ENCODE data around the gene DMC1. TPM values are rescaled to one million over a fixed set of nuclear protein-coding genes. Genes with fewer than 3 reads are reported as not detected.

The DMC1 gene
- total and polyA plus RNA-seq, 2 of the 4 experiments (the other 2 are of a cell fraction), result 0.18 to 0.38 TPM

- no peak overlapping the region for H2AK9ac ChIP-seq (replicated peaks; ENCODE audit: low read depth, low read length, poor library complexity)
- ATAC-seq (ENCODE audit: low read depth) (no peak), DNase-seq (no peak)
- 0 out of 2 replicates have a peak, but pooled peaks cover 2% of the 10 kb centered on the region for H3K9me1 ChIP-seq (ENCODE audit: insufficient read depth, low read length)
- H3K4ac ChIP-seq (ENCODE audit: low read depth, low read length), result no peak overlapping the region
- H3K79me1 ChIP-seq (ENCODE audit: low read depth in 1 of 2, low read length in 2 of 2), result peaks cover 4 to 36% of the 10 kb centered on the region in 2 experiments; a peak in 3 of 4 replicates
- peak overlapping the region; percentile 72 for H3K14ac ChIP-seq (replicated peaks; ENCODE audit: low read depth, low read length)
- no peak overlapping the region for H2BK20ac ChIP-seq (ENCODE audit: low read depth, low read length)
- no TSS peak for BruUV-seq (replicated peaks)
- intact Hi-C loops (cut with micrococcal nuclease), result loop anchor here (5.0 kb wide), 1 partner anchor 69 kb away; the partner anchor contains the start of gene DMC1
- peak overlapping the region; percentile 96 for H3K4me2 ChIP-seq (ENCODE audit: low read depth, low read length)
- H2AFZ ChIP-seq (replicated peaks; ENCODE audit: low read length, poor library complexity), result no peak overlapping the region
- no peaks in the 10 kb centered on the region for H3K9me3 ChIP-seq (ENCODE audit: control insufficient read depth, insufficient read depth, low read length)
- CTCF ChIA-PET, result no interaction called here
- no peak overlapping the region for H2AK5ac ChIP-seq (ENCODE audit: low read depth, low read length)
- WGBS, 2 experiments (ENCODE audit: extremely low coverage in 2 of 2, insufficient read length in 1 of 2), result no CpG with 5 or more reads among the region's 4 CpGs
- peak overlapping the region; percentile 52; the same call in 1 of the 2 replicates for H3K27ac ChIP-seq (ENCODE audit: insufficient read depth, low read length)
- no peak overlapping the region for H2BK15ac ChIP-seq (ENCODE audit: low read depth, low read length)
- TF ChIP-seq, protein P1, sequence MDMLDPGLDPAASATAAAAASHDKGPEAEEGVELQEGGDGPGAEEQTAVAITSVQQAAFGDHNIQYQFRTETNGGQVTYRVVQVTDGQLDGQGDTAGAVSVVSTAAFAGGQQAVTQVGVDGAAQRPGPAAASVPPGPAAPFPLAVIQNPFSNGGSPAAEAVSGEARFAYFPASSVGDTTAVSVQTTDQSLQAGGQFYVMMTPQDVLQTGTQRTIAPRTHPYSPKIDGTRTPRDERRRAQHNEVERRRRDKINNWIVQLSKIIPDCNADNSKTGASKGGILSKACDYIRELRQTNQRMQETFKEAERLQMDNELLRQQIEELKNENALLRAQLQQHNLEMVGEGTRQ (IDR thresholded peaks at IDR 0.05; ENCODE audit: low read depth, low read length), result no peak
- no peak for TF ChIP-seq BHLHE40 (IDR thresholded peaks at IDR 0.05; ENCODE audit: low read depth, low read length)
- TF ChIP-seq, protein P2, sequence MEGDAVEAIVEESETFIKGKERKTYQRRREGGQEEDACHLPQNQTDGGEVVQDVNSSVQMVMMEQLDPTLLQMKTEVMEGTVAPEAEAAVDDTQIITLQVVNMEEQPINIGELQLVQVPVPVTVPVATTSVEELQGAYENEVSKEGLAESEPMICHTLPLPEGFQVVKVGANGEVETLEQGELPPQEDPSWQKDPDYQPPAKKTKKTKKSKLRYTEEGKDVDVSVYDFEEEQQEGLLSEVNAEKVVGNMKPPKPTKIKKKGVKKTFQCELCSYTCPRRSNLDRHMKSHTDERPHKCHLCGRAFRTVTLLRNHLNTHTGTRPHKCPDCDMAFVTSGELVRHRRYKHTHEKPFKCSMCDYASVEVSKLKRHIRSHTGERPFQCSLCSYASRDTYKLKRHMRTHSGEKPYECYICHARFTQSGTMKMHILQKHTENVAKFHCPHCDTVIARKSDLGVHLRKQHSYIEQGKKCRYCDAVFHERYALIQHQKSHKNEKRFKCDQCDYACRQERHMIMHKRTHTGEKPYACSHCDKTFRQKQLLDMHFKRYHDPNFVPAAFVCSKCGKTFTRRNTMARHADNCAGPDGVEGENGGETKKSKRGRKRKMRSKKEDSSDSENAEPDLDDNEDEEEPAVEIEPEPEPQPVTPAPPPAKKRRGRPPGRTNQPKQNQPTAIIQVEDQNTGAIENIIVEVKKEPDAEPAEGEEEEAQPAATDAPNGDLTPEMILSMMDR (conservative IDR thresholded peaks at IDR 0.05; ENCODE audit: low read depth, low read length), result no peak
- TF ChIP-seq SMC3 (IDR thresholded peaks at IDR 0.05; ENCODE audit: low read depth, low read length), result no peak
- no peak for TF ChIP-seq RAD21 (IDR thresholded peaks at IDR 0.05; ENCODE audit: low read length)
- TF ChIP-seq ELK1 (IDR thresholded peaks at IDR 0.05; ENCODE audit: borderline replicate concordance, low read depth, low read length), result no peak
- TF ChIP-seq FOS (IDR thresholded peaks at IDR 0.05; ENCODE audit: low read depth, low read length), result no peak
- TF ChIP-seq CEBPB (IDR thresholded peaks at IDR 0.05; ENCODE audit: low read depth, low read length), result no peak
- no peak for TF ChIP-seq MAZ (IDR thresholded peaks at IDR 0.05; ENCODE audit: borderline replicate concordance, low read depth, low read length)
- no peak for TF ChIP-seq RCOR1 (IDR thresholded peaks at IDR 0.05; ENCODE audit: insufficient replicate concordance, low read length)
- no peak for TF ChIP-seq RFX5 (IDR thresholded peaks at IDR 0.05; ENCODE audit: low read depth, low read length)
- TF ChIP-seq POLR2A (IDR thresholded peaks at IDR 0.05; ENCODE audit: low read depth, low read length), result no peak
- no peak for TF ChIP-seq NFE2L2 (IDR thresholded peaks at IDR 0.05; ENCODE audit: low read depth, low read length)
- TF ChIP-seq MXI1 (IDR thresholded peaks at IDR 0.05; ENCODE audit: borderline replicate concordance, low read depth, low read length), result no peak
- H4K91ac ChIP-seq (ENCODE audit: insufficient read depth, low read depth, low read length), result no peak overlapping the region
- no peak overlapping the region for H3K18ac ChIP-seq (ENCODE audit: low read depth, low read length)
- H4K8ac ChIP-seq (ENCODE audit: low read depth in 2 of 2, low read length in 2 of 2), result no peak overlapping the region
- H2BK5ac ChIP-seq (ENCODE audit: low read depth, low read length, poor library complexity, severe bottlenecking), result peak overlapping the region; percentile 22
- peaks cover 9% of the 10 kb centered on the region for H3K4me1 ChIP-seq (ENCODE audit: control insufficient read depth, insufficient read depth, low read length)
- no peak overlapping the region for H2BK120ac ChIP-seq (ENCODE audit: low read depth, low read length)
- dilution Hi-C loops (cut with HindIII; ENCODE audit: low sequenced_read_pairs, unreplicated experiment), result no loop called here
- H3K36me3 ChIP-seq (ENCODE audit: control insufficient read depth, insufficient read depth, low read length), result peaks cover 34% of the 10 kb centered on the region
- POLR2A ChIA-PET (ENCODE audit: unreplicated experiment), result interaction anchor here (0.6 kb wide), 1 partner anchor 18 kb away, joined by 21 read pairs; no protein-coding TSS in a partner anchor
- H3K56ac ChIP-seq (ENCODE audit: extremely low read depth, insufficient read depth, low read length), result no peak overlapping the region
- peak overlapping the region; percentile 12 for H3K4me3 ChIP-seq (ENCODE audit: insufficient read depth, low read depth, low read length)
- in situ Hi-C loops (cut with MboI; ENCODE audit: low sequenced_read_pairs), result no loop called here
- no peak overlapping the region; the same call in 1 of the 2 replicates for H3K9ac ChIP-seq (ENCODE audit: low read depth, low read length)
- peaks cover 70% of the 10 kb centered on the region for H4K20me1 ChIP-seq (ENCODE audit: insufficient read depth, low read length)
- peak overlapping the region; percentile 31 for H3K23ac ChIP-seq (ENCODE audit: low read depth, low read length)
- no peaks in the 10 kb centered on the region for H3K27me3 ChIP-seq (ENCODE audit: control insufficient read depth, insufficient read depth, low read length)
- no peak overlapping the region for H4K5ac ChIP-seq (ENCODE audit: low read depth, low read length)
Measured at GRCh38 chr22:38503021-38503420, 67.0 kb downstream of the DMC1 start.
